ENCODE data around the gene SLC35E2B.

SLC35E2B gene

DNA sequence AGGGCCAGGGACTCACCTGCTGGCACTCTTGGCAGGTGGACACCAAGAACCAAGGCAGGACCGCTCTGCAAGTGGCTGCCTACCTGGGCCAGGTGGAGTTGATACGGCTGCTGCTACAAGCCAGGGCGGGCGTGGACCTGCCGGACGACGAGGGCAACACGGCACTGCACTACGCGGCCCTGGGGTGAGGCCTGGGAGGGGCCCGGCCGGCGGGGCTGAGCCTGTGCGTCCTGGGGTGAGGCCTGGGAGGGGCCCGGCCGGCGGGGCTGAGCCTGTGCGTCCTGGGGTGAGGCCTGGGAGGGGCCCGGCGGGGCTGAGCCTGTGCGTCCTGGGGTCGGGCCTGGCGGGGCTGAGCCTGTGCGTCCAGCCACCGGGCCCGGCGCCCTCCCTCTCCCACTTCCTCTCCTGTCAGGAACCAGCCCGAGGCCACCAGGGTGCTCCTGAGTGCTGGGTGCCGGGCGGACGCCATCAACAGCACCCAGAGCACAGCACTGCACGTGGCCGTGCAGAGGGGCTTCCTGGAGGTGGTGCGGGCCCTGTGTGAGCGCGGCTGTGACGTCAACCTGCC is 65.2 kb downstream of the SLC35E2B start:
- Histone ChIP-seq H3K36me3 (ENCODE audit: insufficient read depth) (no peaks in the 10 kb centered on the region), H3K9ac (no peak overlapping the region), H3K4me2 (no peak overlapping the region), H3K4me1 (ENCODE audit: low read depth, poor library complexity, severe bottlenecking) (no peaks in the 10 kb centered on the region), H3K4me3 (IDR thresholded peaks at IDR 0.05; ENCODE audit: insufficient read depth, low read depth, low read length) (no peak overlapping the region), H2AFZ (ENCODE audit: low read depth) (no peak overlapping the region), H4K20me1 (ENCODE audit: insufficient read depth) (no peaks in the 10 kb centered on the region), H3K79me2 (ENCODE audit: insufficient read depth, low read depth) (no peaks in the 10 kb centered on the region), H3K27ac (no peak overlapping the region), H3K27me3 (ENCODE audit: insufficient read depth, low read depth) (no peaks in the 10 kb centered on the region)
- TF ChIP-seq, protein P1, sequence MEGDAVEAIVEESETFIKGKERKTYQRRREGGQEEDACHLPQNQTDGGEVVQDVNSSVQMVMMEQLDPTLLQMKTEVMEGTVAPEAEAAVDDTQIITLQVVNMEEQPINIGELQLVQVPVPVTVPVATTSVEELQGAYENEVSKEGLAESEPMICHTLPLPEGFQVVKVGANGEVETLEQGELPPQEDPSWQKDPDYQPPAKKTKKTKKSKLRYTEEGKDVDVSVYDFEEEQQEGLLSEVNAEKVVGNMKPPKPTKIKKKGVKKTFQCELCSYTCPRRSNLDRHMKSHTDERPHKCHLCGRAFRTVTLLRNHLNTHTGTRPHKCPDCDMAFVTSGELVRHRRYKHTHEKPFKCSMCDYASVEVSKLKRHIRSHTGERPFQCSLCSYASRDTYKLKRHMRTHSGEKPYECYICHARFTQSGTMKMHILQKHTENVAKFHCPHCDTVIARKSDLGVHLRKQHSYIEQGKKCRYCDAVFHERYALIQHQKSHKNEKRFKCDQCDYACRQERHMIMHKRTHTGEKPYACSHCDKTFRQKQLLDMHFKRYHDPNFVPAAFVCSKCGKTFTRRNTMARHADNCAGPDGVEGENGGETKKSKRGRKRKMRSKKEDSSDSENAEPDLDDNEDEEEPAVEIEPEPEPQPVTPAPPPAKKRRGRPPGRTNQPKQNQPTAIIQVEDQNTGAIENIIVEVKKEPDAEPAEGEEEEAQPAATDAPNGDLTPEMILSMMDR (conservative IDR thresholded peaks at IDR 0.05; ENCODE audit: low read depth, low read length), result no peak

DNA sequence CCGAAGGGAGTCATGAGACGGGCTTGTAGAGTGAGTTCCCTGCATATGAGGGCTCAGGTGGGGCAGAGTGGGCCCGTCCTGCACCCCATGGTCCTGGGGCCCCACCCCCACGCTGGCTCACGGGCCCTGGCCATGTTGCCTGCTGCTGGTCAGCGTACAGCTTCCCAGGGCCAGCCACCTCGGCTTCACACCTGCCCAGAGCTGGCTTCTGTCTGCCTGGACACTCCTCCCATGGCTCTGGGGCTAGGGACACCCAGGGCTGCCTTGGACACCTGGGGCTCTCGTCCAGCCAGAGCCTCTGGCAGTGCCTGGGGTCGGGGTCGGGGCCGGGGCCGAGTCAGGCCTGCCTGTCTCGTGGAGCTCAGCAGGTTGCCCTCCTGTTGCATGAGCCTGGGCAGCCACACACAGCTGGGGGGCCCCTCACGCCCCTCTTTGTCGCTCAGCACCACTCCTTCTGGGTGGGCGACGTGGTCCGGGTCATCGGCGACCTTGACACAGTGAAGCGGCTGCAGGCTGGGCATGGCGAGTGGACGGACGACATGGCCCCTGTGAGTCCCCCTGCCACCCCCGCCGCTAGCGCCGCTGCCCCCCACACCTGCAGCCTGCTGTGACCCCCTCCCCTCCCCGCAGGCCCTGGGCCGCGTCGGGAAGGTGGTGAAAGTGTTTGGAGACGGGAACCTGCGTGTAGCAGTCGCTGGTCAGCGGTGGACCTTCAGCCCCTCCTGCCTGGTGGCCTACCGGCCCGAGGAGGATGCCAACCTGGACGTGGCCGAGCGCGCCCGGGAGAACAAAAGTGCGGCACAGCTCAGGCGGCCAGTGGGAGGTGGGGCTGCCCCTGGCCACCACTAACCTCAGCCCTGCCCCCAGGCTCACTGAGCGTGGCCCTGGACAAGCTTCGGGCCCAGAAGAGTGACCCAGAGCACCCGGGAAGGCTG is 66.1 kb downstream of the SLC35E2B start:
- Histone ChIP-seq H3K79me2 (ENCODE audit: insufficient read depth, low read depth) (no peaks in the 10 kb centered on the region), H3K27ac (no peak overlapping the region), H3K36me3 (ENCODE audit: insufficient read depth) (no peaks in the 10 kb centered on the region), H3K9ac (no peak overlapping the region), H3K4me1 (ENCODE audit: low read depth, poor library complexity, severe bottlenecking) (no peaks in the 10 kb centered on the region), H3K27me3 (ENCODE audit: insufficient read depth, low read depth) (no peaks in the 10 kb centered on the region), H3K4me3 (IDR thresholded peaks at IDR 0.05; ENCODE audit: insufficient read depth, low read depth, low read length) (no peak overlapping the region), H3K4me2 (no peak overlapping the region), H2AFZ (ENCODE audit: low read depth) (no peak overlapping the region), H4K20me1 (ENCODE audit: insufficient read depth) (no peaks in the 10 kb centered on the region)
- TF ChIP-seq, protein P1 (conservative IDR thresholded peaks at IDR 0.05; ENCODE audit: low read depth, low read length), result no peak

DNA sequence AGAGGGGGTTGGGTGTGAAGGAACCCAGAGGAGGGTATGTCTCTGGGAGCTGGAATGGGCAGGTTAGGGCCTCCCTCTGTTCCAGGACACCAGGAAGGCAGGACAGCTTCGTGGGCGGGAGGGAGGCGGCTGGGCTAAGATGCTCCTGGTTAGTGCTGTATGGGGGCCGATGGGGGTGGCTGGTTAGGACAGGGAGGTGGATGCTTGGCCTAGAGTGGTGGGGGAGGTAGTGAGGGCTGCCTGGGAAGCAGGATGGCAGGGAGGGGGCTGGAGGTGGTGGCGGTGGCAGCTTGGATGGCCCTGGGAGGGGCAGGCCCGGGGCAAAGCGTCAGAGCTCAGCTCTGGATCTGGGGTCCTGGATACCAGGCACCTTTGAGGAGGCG is 66.8 kb downstream of the SLC35E2B start:
- TF ChIP-seq, protein P1 (conservative IDR thresholded peaks at IDR 0.05; ENCODE audit: low read depth, low read length), result no peak
- Histone ChIP-seq H3K4me1 (ENCODE audit: low read depth, poor library complexity, severe bottlenecking) (no peaks in the 10 kb centered on the region), H3K4me3 (IDR thresholded peaks at IDR 0.05; ENCODE audit: insufficient read depth, low read depth, low read length) (no peak overlapping the region), H3K36me3 (ENCODE audit: insufficient read depth) (no peaks in the 10 kb centered on the region), H3K27me3 (ENCODE audit: insufficient read depth, low read depth) (no peaks in the 10 kb centered on the region), H3K4me2 (no peak overlapping the region), H3K9ac (no peak overlapping the region), H3K27ac (no peak overlapping the region), H3K79me2 (ENCODE audit: insufficient read depth, low read depth) (no peaks in the 10 kb centered on the region), H2AFZ (ENCODE audit: low read depth) (no peak overlapping the region), H4K20me1 (ENCODE audit: insufficient read depth) (no peaks in the 10 kb centered on the region)

DNA sequence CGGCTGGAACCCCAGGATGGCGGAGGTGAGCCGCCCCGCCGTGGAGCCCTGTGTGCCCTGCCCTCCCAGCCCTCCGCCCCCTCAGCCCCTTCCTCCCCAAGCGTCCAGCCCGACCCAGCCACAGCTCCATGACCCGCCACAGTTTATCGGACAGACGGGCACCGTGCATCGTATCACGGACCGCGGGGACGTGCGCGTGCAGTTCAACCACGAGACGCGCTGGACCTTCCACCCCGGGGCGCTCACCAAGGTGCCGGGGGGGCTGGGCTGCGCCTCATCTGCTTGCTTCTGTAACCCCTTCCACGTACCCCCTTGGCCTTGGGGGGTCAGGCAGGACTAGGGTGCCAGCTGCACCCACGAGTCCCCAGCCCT is 67.2 kb downstream of the SLC35E2B start:
- TF ChIP-seq, protein P1 (conservative IDR thresholded peaks at IDR 0.05; ENCODE audit: low read depth, low read length), result no peak
- no peaks in the 10 kb centered on the region for H4K20me1 ChIP-seq (ENCODE audit: insufficient read depth)
- no peaks in the 10 kb centered on the region for H3K36me3 ChIP-seq (ENCODE audit: insufficient read depth)

More for the DNA sequence above, 67.2 kb downstream of the SLC35E2B start:
- no peaks in the 10 kb centered on the region for H3K4me1 ChIP-seq (ENCODE audit: low read depth, poor library complexity, severe bottlenecking)
- H3K4me2 ChIP-seq, result no peak overlapping the region
- no peak overlapping the region for H3K4me3 ChIP-seq (IDR thresholded peaks at IDR 0.05; ENCODE audit: insufficient read depth, low read depth, low read length)
- H3K9ac ChIP-seq, result no peak overlapping the region
- no peaks in the 10 kb centered on the region for H3K79me2 ChIP-seq (ENCODE audit: insufficient read depth, low read depth)
- H3K27ac ChIP-seq, result no peak overlapping the region
- H3K27me3 ChIP-seq (ENCODE audit: insufficient read depth, low read depth), result no peaks in the 10 kb centered on the region
- no peak overlapping the region for H2AFZ ChIP-seq (ENCODE audit: low read depth)
